Heart right ventricle (tissue), 16 donors: ENCODE measurements around the gene SLC39A3. TPM values are rescaled to one million over a fixed set of nuclear protein-coding genes. Genes with fewer than 3 reads are reported as not detected.
A peak's percentile ranks its signal among the peaks of the same experiment; 100 is the strongest.

Experiments used
- ATAC-seq, 8 donors: fragments of 200-7000 bp; cut with Tn5 transposase; one replicate each; pipeline ENCODE4 v1.9.1; 2020; ENCODE audit warnings: mild to moderate bottlenecking in 8 of 8, moderate library complexity in 8 of 8, moderate number of reproducible peaks in 1 of 8
- DNase-seq, 2 donors: peaks; one replicate each; pipeline ENCODE4 v3.0.0-alpha.2; 2020
- H3K27ac ChIP-seq, 10 donors: fragments of 200-600 bp; sonication (generic) in 2 of 10; one replicate each; pipeline versions ENCODE4 v1.5.0 to v1.8.0; 2020 to 2022; ENCODE audit warnings: mild to moderate bottlenecking in 3 of 10
- H3K27me3 ChIP-seq, 7 donors: fragments of 200-600 bp; one replicate each; pipeline ENCODE4 v1.8.0; 2021 to 2022; ENCODE audit warnings: mild to moderate bottlenecking in 2 of 7
- H3K36me3 ChIP-seq, 9 donors: fragments of 200-600 bp; sonication (generic) in 1 of 9; one replicate each; pipeline versions ENCODE4 v1.5.0 to v1.8.0; 2020 to 2022; ENCODE audit warnings: mild to moderate bottlenecking in 2 of 9
- H3K4me1 ChIP-seq, 9 donors: fragments of 200-600 bp; sonication (generic) in 1 of 9; one replicate each; pipeline versions ENCODE4 v1.5.0 to v1.8.0; 2020 to 2022; ENCODE audit warnings: mild to moderate bottlenecking in 4 of 9
- H3K4me3 ChIP-seq, 10 donors: fragments of 200-600 bp; sonication (generic) in 2 of 10; one replicate each; pipeline versions ENCODE4 v1.5.0 to v1.8.0; 2020 to 2022; ENCODE audit warnings: mild to moderate bottlenecking in 7 of 10, moderate library complexity in 2 of 10
- H3K9me3 ChIP-seq, 11 donors: fragments of 200-600 bp in 10 of 11; sonication (generic) in 2 of 11; one replicate each; pipeline versions ENCODE4 v1.5.0 to v1.8.0; 2013 to 2022; ENCODE audit warnings: mild to moderate bottlenecking in 2 of 11, control low read depth in 1 of 11, moderate library complexity in 1 of 11
- WGBS, 2 donors: extraction: QIAGEN DNeasy Blood & Tissue Kit; methylation state at CpG; one replicate each; pipeline ENCODE4 v1.1.7; 2013; ENCODE audit warnings: inconsistent platforms in 1 of 2; 5-methylcytosine and 5-hydroxymethylcytosine counted together
- intact Hi-C, 10 donors: fragments of 100-400 bp; cut with DNase I; formaldehyde crosslinking; loops; one replicate each; pipeline versions ENCODE4 v1.11.1 to v1.14.2; 2022
- polyA plus RNA-seq, 2 donors: library from polyadenylated mRNA; stranded (reverse); fragments of 200-250 nt; gene quantifications; one replicate each; pipeline ENCODE4 v1.2.3, GENCODE V29; 2013
- total RNA-seq, 10 donors: library from RNA; stranded (reverse); fragmentation: NEBNext Ultra II Directional in 3 of 10; extraction: Animal tissue kit (Norgen Biotek cat#: 25700) in 3 of 10; gene quantifications; one replicate each; pipeline versions ENCODE4 v1.2.1 to v1.2.4, GENCODE V29; 2021 to 2023
- TF ChIP-seq, protein P1 (sequence below), 9 donors: fragments of 200-600 bp; sonication (generic) in 2 of 9; IDR thresholded peaks; one replicate each; pipeline versions ENCODE4 v1.5.0 to v1.8.0; 2021 to 2022; ENCODE audit warnings: antibody characterized with exemption in 9 of 9, mild to moderate bottlenecking in 5 of 9, moderate library complexity in 1 of 9
- donor health status: Arrhythmogenic right ventricular cardiomyopathy.
- donor health status: ischemic (EF 13 %, LVEDD 7.1; RV severe dilation, severe dysfunction).
- donor health status: healthy with polysubstance abuse.
- donor health status: DM: no; HTN: yes; CAD: no.
- donor health status: DM: no; HTN: no; CAD: no.
- donor health status: ischemic (EF 25% LVEDD 6.9; RV normal size, moderate dysfunction).
- donor health status: ischemic (EF 25% LVEDD 5.7; RV mildly dilated, moderate dysfunction).
- donor health status: healthy.
- donor health status: DM: yes; HTN: yes; CAD: no.
- donor health status: Ischemic cardiomyopathy.
- donor health status: ischemic (EF 35%, LVEDD 5.7; RV mildly dilated, moderate dysfunction).
- donor health status: nonischemic (EF 11% LVEDD 7.7; RV severe dilation, severe dysfunction).
- donor health status: DM: yes; HTN: yes; CAD: no.
- donor health status: PGD.
- donor health status: ischemic (EF 29% LVEDD 5.4; RV normal size, mild dysfunction).
- donor health status: nonischemic (EF 23%, LVEDD 6.1; RV moderate dilation, normal function).

Gene SLC39A3
- total and polyA plus RNA-seq, 12 donors: 16.5 to 66.8 (median 22.2) TPM

DNA sequence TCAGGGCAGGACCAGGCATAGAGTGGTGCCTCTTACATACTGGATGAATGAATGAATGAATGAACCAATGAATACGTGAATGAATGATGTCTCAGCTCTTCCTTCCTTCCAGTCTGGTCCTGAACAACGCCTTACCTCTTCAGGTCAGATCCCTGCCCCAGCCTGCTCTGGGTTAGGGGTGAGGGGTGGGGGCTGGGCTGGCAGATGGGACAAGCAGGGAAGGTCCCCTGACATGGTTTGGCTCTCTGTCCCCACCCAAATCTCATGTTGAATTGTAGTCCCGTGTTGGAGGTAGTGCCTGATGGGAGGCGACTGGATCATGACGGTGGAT is 28.0 kb downstream of the SLC39A3 start:
- intact Hi-C loops: loop anchor here in 1 of 10 donors (5.0 kb wide), 1 partner anchor 60 kb away; no protein-coding TSS in a partner anchor
- 67 to 79% methylated on average over 5 of the region's 5 CpGs for WGBS, 2 donors
- peaks cover 0 to 5% (median 0%) of the 10 kb centered on the region in 9 donors for H3K36me3 ChIP-seq
- peaks cover 0 to 7% (median 0%) of the 10 kb centered on the region in 9 donors for H3K4me1 ChIP-seq
- ATAC-seq (peak in 1 of 8 donors; percentile 20), DNase-seq (no peak)
- H3K4me3 ChIP-seq: no peak overlapping the region
- peaks cover 0 to 17% (median 4%) of the 10 kb centered on the region in 11 donors for H3K9me3 ChIP-seq
- TF ChIP-seq, protein P1, sequence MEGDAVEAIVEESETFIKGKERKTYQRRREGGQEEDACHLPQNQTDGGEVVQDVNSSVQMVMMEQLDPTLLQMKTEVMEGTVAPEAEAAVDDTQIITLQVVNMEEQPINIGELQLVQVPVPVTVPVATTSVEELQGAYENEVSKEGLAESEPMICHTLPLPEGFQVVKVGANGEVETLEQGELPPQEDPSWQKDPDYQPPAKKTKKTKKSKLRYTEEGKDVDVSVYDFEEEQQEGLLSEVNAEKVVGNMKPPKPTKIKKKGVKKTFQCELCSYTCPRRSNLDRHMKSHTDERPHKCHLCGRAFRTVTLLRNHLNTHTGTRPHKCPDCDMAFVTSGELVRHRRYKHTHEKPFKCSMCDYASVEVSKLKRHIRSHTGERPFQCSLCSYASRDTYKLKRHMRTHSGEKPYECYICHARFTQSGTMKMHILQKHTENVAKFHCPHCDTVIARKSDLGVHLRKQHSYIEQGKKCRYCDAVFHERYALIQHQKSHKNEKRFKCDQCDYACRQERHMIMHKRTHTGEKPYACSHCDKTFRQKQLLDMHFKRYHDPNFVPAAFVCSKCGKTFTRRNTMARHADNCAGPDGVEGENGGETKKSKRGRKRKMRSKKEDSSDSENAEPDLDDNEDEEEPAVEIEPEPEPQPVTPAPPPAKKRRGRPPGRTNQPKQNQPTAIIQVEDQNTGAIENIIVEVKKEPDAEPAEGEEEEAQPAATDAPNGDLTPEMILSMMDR (IDR thresholded peaks at IDR 0.05): no peak
- peaks cover 0 to 3% (median 0%) of the 10 kb centered on the region in 7 donors for H3K27me3 ChIP-seq
- H3K27ac ChIP-seq: no peak overlapping the region

DNA sequence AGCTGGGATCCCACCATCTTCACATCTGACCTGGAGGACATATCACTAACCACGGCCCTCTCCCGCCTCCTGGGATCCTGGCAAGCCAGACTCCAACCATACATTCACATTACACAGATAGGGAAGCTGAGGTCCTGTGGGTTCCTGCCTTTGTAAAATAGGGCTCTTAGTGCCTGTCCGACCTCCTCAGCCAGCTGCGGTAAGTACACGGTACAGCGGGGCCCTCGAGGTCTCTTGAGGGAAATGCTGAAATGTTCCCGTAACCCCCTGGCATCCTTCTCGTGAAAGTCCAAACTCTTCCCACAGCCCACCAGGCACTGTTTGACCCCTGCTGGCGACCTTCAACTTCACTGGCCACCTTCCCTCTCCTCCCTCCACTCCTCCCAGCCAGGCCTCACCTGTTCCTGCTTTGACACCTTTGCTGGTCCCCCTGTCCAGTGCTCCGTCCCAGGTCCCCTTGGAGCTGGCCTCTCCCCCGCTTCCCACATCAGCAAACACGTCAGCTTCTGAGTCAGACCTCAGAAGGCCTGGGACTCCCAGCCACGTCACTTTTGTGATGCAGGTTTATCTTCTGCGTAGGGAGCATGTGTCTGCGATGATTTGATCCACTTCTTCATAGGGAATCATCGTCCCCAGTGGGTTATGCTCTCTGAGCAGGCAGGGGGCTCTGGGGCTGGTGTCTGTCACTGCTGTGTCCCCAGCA is 28.5 kb downstream of the SLC39A3 start:
- peaks cover 0 to 17% (median 4%) of the 10 kb centered on the region in 11 donors for H3K9me3 ChIP-seq
- H3K27ac ChIP-seq: no peak overlapping the region
- H3K4me1 ChIP-seq: peaks cover 0 to 7% (median 0%) of the 10 kb centered on the region in 9 donors
- no peak for DNase-seq
- WGBS, 2 donors: 66 to 69% methylated on average over 17 of the region's 17 CpGs
- intact Hi-C loops: loop anchor here in 1 of 10 donors (5.0 kb wide), 1 partner anchor 59 kb away; no protein-coding TSS in a partner anchor
- H3K4me3 ChIP-seq: no peak overlapping the region
- peaks cover 0 to 2% (median 0%) of the 10 kb centered on the region in 9 donors for H3K36me3 ChIP-seq
- peaks cover 0 to 3% (median 0%) of the 10 kb centered on the region in 7 donors for H3K27me3 ChIP-seq
- TF ChIP-seq, protein P1 (IDR thresholded peaks at IDR 0.05): no peak
- peak in 1 of 8 donors; percentile 7 for ATAC-seq

DNA sequence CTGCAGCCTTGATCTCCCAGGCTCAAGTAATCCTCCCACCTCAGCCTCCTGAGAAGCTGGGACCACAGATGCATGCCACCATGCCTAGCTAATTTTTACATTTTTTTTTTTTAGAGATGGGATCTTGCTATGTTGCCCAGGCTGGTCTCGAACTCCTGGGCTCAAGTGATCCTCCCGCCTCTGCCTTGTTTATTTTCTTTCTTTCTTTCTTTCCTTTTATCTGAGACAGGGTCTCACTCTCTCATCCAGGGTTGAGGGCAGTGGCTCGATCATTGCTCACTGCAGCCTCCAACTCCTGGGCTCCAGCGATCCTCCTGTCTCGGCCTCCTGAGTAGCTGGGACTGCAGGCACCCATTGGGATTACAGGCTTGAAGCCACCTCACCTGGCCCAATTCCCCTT is 33.6 kb downstream of the SLC39A3 start:
- 96 to 100% methylated on average over 5 of the region's 5 CpGs for WGBS, 2 donors
- TF ChIP-seq, protein P1 (IDR thresholded peaks at IDR 0.05): no peak
- Histone ChIP-seq H3K36me3 (no peaks in the 10 kb centered on the region), H3K4me1 (peaks cover 0 to 11% (median 4%) of the 10 kb centered on the region in 9 donors), H3K27me3 (peaks cover 0 to 10% (median 0%) of the 10 kb centered on the region in 7 donors), H3K27ac (no peak overlapping the region), H3K9me3 (no peaks in the 10 kb centered on the region), H3K4me3 (no peak overlapping the region)
- intact Hi-C loops: no loop called here
- no peak for ATAC-seq
- no peak for DNase-seq

DNA sequence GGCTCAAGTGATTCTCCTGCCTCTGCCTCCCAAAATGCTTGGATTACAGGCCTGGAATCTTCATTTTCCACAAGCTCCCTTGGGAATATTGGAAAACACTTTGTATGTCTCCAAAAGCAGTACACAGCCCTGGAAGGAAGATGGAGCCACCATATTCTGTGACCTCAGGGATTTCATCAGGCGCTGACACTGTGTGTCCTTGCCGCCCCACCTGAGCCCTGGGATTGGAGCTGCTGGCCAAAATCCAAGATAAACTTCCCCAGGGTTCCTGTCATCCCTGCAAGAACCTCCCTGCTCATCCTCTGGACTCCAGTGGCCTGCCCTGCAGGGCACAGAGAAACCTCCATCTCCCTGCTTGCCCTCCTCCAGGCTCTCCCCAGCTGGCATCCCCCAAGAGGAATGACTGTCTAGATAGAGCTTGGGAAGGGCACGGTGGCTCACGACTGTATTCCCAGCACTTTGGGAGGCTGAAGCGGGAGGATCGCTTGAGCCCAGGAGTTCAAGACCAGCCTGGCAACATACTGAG is 36.1 kb downstream of the SLC39A3 start:
- Histone ChIP-seq H3K4me3 (no peak overlapping the region), H3K4me1 (peaks cover 0 to 13% (median 4%) of the 10 kb centered on the region in 9 donors), H3K27me3 (peaks cover 0 to 10% (median 0%) of the 10 kb centered on the region in 7 donors), H3K27ac (no peak overlapping the region), H3K9me3 (no peaks in the 10 kb centered on the region), H3K36me3 (no peaks in the 10 kb centered on the region)
- DNase-seq (no peak), ATAC-seq (no peak)
- TF ChIP-seq, protein P1 (IDR thresholded peaks at IDR 0.05): no peak
- 61 to 67% methylated on average over 6 of the region's 6 CpGs for WGBS, 2 donors
- intact Hi-C loops: loop anchor here in 1 of 10 donors (5.0 kb wide), 1 partner anchor 41 kb away; no protein-coding TSS in a partner anchor
